Small intestine (tissue), 7 donors: ENCODE measurements around the gene SRXN1. TPM values are rescaled to one million over a fixed set of nuclear protein-coding genes. Genes with fewer than 3 reads are reported as not detected.

Source experiments
- DNase-seq, 2 donors: peaks; one replicate each; pipeline versions ENCODE4 v3.0.0 to v3.0.0-alpha.2; 2013
- FAIRE-seq: peaks from 2 replicates; lab custom pipeline; 2012; peaks lifted over from hg19 to GRCh38; lab: Jason Lieb, UNC
- H3K27ac ChIP-seq, 3 donors: one replicate each; pipeline ENCODE4 v1.5.1; 2013; ENCODE audit warnings: low read length in 2 of 3, mild to moderate bottlenecking in 2 of 3, control low read depth in 1 of 3, inconsistent platforms in 1 of 3, low read depth in 1 of 3, moderate library complexity in 1 of 3
- H3K27me3 ChIP-seq, 3 donors: one replicate each; pipeline ENCODE4 v1.6.1; 2013; ENCODE audit warnings: low read length in 3 of 3, inconsistent platforms in 1 of 3; ENCODE audit not compliant: control insufficient read depth in 3 of 3, insufficient read depth in 3 of 3
- H3K36me3 ChIP-seq, 3 donors: one replicate each; pipeline ENCODE4 v1.6.1; 2013; ENCODE audit warnings: low read length in 3 of 3, inconsistent platforms in 1 of 3, low read depth in 1 of 3, mild to moderate bottlenecking in 1 of 3, moderate library complexity in 1 of 3; ENCODE audit not compliant: control insufficient read depth in 3 of 3, insufficient read depth in 2 of 3
- H3K4me1 ChIP-seq, 3 donors: one replicate each; pipeline ENCODE4 v1.6.1; 2013; ENCODE audit warnings: low read length in 2 of 3, inconsistent platforms in 1 of 3, low read depth in 1 of 3, mild to moderate bottlenecking in 1 of 3, moderate library complexity in 1 of 3; ENCODE audit not compliant: control insufficient read depth in 3 of 3, insufficient read depth in 2 of 3
- H3K4me3 ChIP-seq, 3 donors: one replicate each; pipeline ENCODE4 v1.5.1; 2013; ENCODE audit warnings: low read length in 3 of 3, control low read depth in 1 of 3, inconsistent platforms in 1 of 3, low read depth in 1 of 3, mild to moderate bottlenecking in 1 of 3, moderate library complexity in 1 of 3
- H3K9me3 ChIP-seq, 2 donors: one replicate each; pipeline ENCODE4 v1.6.1; 2013; ENCODE audit warnings: low read depth in 1 of 2, low read length in 1 of 2; ENCODE audit not compliant: control insufficient read depth in 2 of 2, insufficient read depth in 1 of 2
- WGBS, 3 donors: extraction: QIAGEN DNeasy Blood & Tissue Kit; methylation state at CpG; one replicate each; pipeline ENCODE4 v1.1.7; 2013; 5-methylcytosine and 5-hydroxymethylcytosine counted together
- polyA plus RNA-seq, 4 donors: library from polyadenylated mRNA; stranded (reverse) in 3 of 4; unstranded in 1 of 4; fragments of 200-250 nt in 3 of 4; fragments of 120-200 nt in 1 of 4; gene quantifications; one replicate each; pipeline versions ENCODE4 v1.2.1 to v1.2.3, GENCODE V29; 2013
- donor health status: healthy with polysubstance abuse.
- donor health status: control.
- donor health status: control.
- donor health status: Bipolar disorder and iron deficiency.
- donor health status: healthy.

The SRXN1 gene
- polyA plus RNA-seq, 4 donors: 9.5 to 33.2 (median 30.9) TPM

GRCh38 chr20:608970-609369, 44.0 kb downstream of the SRXN1 start:
- DNase-seq (no peak), FAIRE-seq (no peak)
- H3K27ac ChIP-seq: no peak overlapping the region
- H3K9me3 ChIP-seq: no peaks in the 10 kb centered on the region
- 68 to 75% (median 70%) methylated on average over 8 of the region's 8 CpGs for WGBS, 3 donors
- H3K4me3 ChIP-seq: no peak overlapping the region
- H3K36me3 ChIP-seq: no peaks in the 10 kb centered on the region
- H3K4me1 ChIP-seq: no peaks in the 10 kb centered on the region
- peaks cover 12 to 63% (median 16%) of the 10 kb centered on the region in 3 donors for H3K27me3 ChIP-seq

- peaks cover 12 to 53% (median 14%) of the 10 kb centered on the region in 3 donors for H3K27me3 ChIP-seq
- WGBS, 3 donors: 79 to 87% (median 83%) methylated on average over 6 of the region's 6 CpGs
- no peak overlapping the region for H3K4me3 ChIP-seq
- H3K27ac ChIP-seq: no peak overlapping the region
- FAIRE-seq (no peak), DNase-seq (no peak)
- no peaks in the 10 kb centered on the region for H3K36me3 ChIP-seq
- H3K9me3 ChIP-seq: no peaks in the 10 kb centered on the region
- H3K4me1 ChIP-seq: no peaks in the 10 kb centered on the region
Measured at GRCh38 chr20:607476-607875, 45.5 kb downstream of the SRXN1 start.

- 64 to 77% (median 70%) methylated on average over 5 of the region's 5 CpGs for WGBS, 3 donors
- no peak for DNase-seq
- Histone ChIP-seq H3K27ac (no peak overlapping the region), H3K4me3 (no peak overlapping the region), H3K9me3 (no peaks in the 10 kb centered on the region), H3K36me3 (no peaks in the 10 kb centered on the region), H3K27me3 (peaks cover 9 to 30% (median 9%) of the 10 kb centered on the region in 3 donors), H3K4me1 (no peaks in the 10 kb centered on the region)
- no peak for FAIRE-seq
Measured at GRCh38 chr20:605237-605636, 47.8 kb downstream of the SRXN1 start.

GRCh38 chr20:603116-603640, 49.8 kb downstream of the SRXN1 start:
- WGBS, 3 donors: 45 to 77% (median 66%) methylated on average over 8 of the region's 8 CpGs
- H3K4me3 ChIP-seq: no peak overlapping the region
- FAIRE-seq: no peak

GRCh38 chr20:602111-602970, 50.7 kb downstream of the SRXN1 start:
- Histone ChIP-seq H3K36me3 (no peaks in the 10 kb centered on the region), H3K27me3 (peaks cover 0 to 9% (median 0%) of the 10 kb centered on the region in 3 donors), H3K4me1 (no peaks in the 10 kb centered on the region), H3K27ac (no peak overlapping the region), H3K4me3 (no peak overlapping the region), H3K9me3 (no peaks in the 10 kb centered on the region)
- no peak for DNase-seq
- no peak for FAIRE-seq
- 63 to 67% (median 65%) methylated on average over 8 of the region's 8 CpGs for WGBS, 3 donors

More at GRCh38 chr20:603116-603640, 49.8 kb downstream of the SRXN1 start:
- Histone ChIP-seq H3K27me3 (peaks cover 0 to 16% (median 0%) of the 10 kb centered on the region in 3 donors), H3K9me3 (no peaks in the 10 kb centered on the region), H3K36me3 (no peaks in the 10 kb centered on the region), H3K4me1 (no peaks in the 10 kb centered on the region), H3K27ac (no peak overlapping the region)
- no peak for DNase-seq

GRCh38 chr20:600736-601135, 52.3 kb downstream of the SRXN1 start:
- no peaks in the 10 kb centered on the region for H3K9me3 ChIP-seq
- DNase-seq: no peak
- no peaks in the 10 kb centered on the region for H3K4me1 ChIP-seq
- FAIRE-seq: no peak
- H3K36me3 ChIP-seq: no peaks in the 10 kb centered on the region
- 88 to 92% (median 90%) methylated on average over 6 of the region's 6 CpGs for WGBS, 3 donors
- H3K4me3 ChIP-seq: no peak overlapping the region
- peaks cover 0 to 1% (median 0%) of the 10 kb centered on the region in 3 donors for H3K27me3 ChIP-seq
- H3K27ac ChIP-seq: no peak overlapping the region

- H3K4me1 ChIP-seq: no peaks in the 10 kb centered on the region
- 80 to 88% (median 80%) methylated on average over 2 of the region's 2 CpGs for WGBS, 3 donors
- no peaks in the 10 kb centered on the region for H3K36me3 ChIP-seq
- FAIRE-seq (no peak), DNase-seq (no peak)
- no peaks in the 10 kb centered on the region for H3K9me3 ChIP-seq
- no peak overlapping the region for H3K27ac ChIP-seq
- H3K4me3 ChIP-seq: no peak overlapping the region
- H3K27me3 ChIP-seq: no peaks in the 10 kb centered on the region
Measured at GRCh38 chr20:600141-600540, 52.9 kb downstream of the SRXN1 start.

GRCh38 chr20:598133-598850, 54.7 kb downstream of the SRXN1 start:
- WGBS, 3 donors: 73 to 80% (median 78%) methylated on average over 13 of the region's 13 CpGs
- no peaks in the 10 kb centered on the region for H3K27me3 ChIP-seq
- no peaks in the 10 kb centered on the region for H3K4me1 ChIP-seq
- H3K4me3 ChIP-seq: no peak overlapping the region
- DNase-seq (no peak), FAIRE-seq (no peak)
- H3K9me3 ChIP-seq: no peaks in the 10 kb centered on the region
- no peak overlapping the region for H3K27ac ChIP-seq
- H3K36me3 ChIP-seq: no peaks in the 10 kb centered on the region
